ENCODE data around the gene TRPV2.

The TRPV2 gene

DNA sequence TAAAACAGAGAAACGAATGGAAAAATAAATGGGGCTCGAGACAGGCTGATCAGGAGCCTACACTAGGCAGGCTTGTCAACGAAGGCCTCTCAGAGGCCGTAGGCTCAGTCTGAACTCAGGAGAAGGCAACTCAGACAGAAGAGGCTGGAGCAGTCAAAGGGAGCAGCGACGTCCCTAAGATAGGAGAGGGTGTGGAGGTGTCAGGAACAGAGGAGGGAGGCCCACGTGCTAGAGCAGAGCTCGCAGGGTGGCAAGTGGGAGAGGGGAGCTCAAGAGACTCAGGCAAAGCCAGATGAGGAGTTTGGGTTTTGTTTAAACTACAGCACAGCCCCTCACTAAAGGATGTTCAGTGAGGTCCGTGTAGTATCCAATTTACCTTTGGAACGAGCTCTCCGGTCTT is 43.9 kb downstream of the TRPV2 start:
- no peak for DNase-seq (ENCODE audit: low read depth)

DNA sequence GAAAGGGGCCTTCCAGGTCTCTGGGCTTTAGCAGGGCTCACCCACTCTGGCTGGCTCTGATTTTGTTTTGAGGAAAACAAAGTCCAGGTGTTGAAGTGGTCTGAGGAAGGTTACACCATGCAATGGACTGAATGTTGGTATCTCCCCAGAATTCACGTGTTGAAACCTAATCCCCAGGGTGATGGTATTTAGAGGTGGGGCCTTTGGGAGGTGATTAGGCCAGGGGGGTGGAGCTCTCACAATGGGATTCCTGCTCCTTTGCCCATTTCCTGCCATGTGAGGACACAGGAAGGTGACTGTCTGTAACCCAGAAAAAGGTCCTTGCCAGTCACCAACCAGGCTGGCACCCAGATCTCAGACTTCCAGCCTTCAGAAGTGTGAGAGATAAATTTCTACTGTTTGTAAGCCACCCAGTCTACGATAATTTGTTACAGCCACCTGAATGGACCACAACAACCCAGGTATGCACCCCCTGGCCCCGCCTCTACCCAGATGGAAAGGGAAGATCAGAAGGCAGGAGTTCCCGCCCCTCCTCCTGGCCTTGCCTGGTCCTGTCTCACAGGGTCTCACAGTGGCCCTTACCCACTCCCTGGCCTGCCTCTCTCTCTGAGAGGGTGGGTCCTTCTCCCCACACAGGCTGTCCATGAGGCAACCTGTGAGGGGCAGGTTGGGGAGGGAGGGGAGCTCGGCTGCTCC is 44.6 kb downstream of the TRPV2 start:
- no peak for DNase-seq (ENCODE audit: low read depth)

DNA sequence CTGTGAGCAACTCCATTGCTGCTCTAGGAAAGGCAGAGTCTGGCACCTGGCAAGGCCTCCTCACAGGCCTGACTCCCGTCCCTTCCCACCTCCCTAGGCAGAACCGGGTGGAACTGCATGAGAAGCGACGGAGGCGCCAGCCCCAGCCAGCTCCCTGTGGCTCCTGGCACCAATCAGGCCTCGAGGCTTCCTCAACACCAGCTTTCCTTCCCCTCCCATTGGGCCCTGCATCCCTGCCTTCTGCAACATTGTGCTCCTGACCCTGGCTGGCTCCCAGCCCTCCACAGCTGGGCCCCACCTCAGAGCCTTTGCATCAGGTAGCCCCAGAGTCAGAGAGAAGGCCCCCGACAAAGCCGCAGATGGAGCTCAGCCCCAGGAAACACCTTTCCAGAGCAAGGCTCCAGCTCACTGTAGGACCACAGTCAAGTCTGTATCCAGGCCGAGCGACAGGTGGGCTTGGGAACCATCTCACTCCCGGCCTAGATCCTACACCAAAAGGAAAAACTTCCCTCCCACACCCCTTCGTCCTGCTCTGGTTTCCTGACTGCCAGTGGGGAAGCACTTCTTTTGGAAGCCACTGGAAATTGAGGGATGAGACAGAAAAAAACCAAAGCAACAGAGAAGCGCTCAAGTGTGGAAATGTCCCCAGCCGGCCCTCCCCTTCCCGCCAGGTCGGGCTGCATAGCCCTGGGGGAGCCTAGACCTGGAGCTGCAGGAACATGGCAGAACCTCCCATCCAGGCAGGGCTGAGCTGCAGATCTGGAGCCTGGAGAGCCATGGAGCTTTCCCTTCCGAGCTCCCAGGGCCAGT is 45.6 kb downstream of the TRPV2 start:
- DNase-seq (ENCODE audit: low read depth) = no peak

DNA sequence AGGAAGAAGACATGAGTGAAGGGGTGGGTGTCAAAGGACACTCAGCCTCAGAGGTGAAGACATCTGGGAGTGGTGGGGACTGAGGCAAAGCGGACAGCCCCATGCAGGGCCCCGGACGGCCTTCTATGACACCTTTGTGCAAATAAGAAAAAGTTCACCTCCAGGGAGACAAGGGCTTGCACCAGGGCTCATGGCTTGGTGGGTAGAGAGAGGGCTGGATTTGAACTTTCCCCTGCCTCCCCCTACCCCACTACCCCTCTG is 46.2 kb downstream of the TRPV2 start:
- no peak for DNase-seq (ENCODE audit: low read depth)

DNA sequence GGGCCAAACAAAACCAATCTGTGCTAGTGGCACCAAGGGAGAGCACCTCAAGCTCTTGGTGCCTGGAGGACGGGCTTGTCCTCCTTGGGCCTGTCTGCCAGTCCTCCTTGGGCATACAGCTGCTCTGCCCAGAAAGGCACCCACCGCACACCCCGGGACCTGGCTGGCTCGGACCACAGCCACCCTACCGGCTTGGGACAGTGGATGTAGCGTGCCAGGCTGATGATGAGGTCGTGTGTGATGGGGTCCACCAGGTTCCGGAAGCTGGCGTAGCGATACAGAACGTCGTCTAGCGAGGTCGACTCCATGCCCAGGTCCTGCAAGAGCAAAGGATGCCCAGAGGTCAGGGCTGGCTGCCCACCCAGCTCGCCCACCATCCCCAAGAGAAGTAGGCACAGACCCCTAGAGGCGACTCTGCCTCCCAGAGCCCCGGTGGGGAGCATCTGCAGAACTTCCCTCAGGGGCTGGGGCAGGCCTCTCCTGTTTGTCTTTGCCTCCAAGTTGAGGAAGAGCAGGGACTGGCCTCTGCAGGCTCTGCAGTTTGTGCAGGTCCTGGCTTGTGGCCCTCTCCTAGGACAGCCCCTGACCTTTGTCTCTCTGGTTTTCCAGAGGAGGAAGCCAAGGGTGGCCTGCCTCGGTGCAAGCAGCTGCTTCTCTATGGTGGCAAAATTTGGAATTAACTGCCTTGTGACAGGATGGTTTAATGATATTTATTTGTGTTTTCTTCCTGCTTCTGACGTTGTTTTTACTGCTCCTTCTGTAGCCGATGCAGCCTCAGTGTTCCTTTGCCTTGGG is 46.9 kb downstream of the TRPV2 start:
- DNase-seq (ENCODE audit: low read depth) = no peak

DNA sequence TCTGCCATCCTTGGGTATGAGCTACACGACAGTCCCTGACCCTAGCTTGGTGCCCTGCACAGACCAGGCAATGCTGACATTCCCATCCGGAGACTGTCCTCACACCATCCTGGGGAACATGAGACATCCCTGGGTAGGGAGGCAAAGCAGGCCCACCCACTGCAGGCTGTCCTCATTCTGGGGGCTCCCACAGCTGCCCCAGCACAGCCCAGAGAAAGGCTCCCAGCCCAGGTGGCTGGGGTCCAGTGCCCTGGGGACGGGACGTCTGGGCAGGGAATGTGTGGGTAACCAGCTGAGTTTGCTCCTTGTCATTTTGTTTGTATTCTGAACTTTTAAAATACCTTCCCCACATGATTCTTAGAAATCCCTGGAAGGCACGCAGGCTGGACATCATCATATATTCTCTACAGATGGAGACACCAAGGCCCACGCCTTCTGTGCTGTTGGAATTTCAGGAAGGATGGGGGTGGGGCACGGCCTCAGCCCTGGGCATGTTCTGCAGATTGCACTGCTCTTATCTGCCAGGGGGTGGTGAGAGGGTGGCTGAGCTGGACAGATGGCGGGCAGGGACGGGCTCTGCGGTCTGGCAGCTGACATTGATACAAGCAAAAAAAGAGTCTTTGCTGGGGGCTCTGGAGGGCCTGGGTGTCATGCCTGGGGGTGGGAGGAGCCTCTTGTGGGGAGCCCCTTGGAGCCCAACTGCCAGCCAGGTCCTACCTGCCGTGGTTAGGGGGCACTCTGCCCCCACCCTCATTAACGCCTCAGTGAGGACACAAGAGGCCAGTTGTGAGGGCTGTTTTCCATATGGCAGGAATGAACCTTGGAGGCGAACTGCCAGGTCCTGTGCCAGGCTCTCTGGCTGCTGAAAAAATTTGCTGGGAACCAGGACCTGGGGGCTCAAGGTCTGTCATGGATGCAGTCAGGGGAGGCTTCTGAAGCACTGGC is 48.3 kb downstream of the TRPV2 start:
- no peak for DNase-seq (ENCODE audit: low read depth)

DNA sequence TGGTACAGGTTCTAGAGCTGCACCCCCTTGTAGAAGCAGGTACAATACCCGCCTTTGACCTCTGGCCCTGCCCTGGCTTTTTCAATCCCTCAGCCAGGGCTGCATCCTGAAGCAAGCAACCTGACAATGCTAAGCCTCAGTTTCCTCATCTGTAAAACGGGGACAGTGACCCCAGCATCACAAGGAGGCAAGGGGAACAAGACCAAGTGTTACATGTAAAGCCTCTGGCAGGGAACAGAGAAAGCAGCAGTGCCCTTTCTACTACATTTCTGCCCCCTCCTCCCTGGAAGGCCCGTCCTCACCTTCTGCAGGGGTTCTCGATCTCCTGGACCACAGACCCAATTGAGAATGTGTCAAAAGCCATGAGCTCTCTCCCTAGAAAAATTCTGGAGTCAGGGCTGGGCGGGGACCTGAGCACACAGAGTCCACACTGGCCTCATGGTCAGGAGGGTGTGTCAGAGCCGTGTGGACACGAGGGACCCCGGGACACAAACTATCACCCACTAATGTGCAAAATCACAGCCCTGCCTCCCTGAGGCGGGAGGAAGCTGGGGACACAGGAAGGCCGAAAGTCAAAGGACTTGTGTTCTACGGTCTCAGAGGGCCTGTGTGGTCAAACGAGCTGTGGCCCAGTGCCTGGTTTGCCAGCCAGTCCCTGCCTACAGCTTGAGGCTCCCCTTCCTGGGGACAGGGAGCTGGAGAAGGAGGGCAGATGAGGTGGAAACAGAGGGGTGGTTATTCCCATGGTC is 49.1 kb downstream of the TRPV2 start:
- no peak for DNase-seq (ENCODE audit: low read depth)

DNA sequence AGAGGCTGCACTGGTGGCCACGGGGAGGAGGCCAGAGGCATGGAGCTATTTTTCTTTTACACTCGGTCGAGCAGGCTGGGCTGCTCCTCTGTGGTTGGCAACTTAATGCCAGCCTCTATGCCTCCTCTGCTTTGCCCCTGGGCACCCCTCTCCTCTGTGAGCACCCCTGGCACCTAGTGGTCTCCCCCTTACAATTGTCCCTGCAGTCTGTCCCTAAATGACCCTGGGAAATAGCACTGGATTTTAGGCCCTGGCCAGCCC is 49.6 kb downstream of the TRPV2 start:
- DNase-seq (ENCODE audit: low read depth) = no peak

DNA sequence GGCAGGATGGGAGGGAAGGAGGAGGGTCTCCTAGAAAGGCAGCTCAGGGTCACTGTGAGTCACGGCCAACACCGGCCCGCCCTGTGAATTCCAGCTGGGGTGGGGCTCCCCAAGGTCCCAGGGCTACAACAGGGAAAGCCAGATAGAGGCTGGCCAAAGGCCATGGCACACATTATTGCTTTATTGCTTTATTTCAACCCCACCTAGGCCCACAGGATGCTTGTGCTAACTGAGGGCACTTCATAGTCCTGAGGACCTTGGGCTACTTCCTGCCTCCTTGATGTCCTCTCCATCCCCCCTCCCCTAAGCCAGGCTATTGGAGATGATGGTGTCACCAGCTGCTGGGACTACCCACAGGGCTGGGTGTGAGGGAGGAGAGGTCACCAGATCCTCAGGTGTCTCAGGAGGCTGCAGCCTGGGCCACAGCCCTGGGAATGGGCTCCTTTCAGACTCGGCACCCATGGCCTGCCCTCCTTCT is 50.5 kb downstream of the TRPV2 start:
- no peak for DNase-seq (ENCODE audit: low read depth)

DNA sequence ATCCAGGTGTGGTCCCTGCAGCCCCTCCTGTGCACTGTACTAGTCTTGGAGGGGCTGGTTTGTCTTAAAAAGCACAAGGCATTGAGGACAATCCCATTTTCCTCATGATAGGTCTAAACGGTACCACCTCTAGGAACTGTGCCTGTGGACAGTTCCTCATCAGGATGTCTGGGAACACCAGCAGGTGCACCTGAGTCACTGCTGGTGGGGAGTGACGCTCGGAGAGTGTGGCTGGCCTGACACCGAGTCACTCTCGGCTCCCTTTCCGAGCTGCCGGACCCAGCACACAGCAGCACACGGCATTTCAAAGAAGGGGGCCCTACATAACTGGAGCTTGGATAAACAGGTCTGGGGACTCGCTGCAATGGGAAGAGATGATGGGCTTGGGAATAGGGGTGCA is 51.0 kb downstream of the TRPV2 start:
- no peak for DNase-seq (ENCODE audit: low read depth)

DNA sequence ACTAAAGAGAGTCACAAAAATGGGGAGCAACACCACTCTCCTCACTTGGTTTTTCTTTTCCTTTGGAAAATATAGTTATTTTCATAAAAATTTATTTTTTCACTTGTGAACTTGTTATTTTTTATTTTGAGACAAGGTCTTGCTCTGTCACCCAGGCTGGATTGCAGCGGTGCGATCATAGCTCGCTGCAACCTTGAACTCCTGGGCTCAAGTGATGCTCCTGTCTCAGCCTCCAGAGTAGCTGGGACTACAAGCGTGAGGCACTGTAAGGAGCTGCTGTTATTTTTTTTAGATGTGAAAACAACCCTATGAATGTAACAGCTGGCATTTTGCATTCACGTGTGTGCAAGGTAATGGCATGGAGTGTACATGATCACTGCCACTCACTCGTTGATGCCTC is 51.7 kb downstream of the TRPV2 start:
- DNase-seq (ENCODE audit: low read depth) = no peak

DNA sequence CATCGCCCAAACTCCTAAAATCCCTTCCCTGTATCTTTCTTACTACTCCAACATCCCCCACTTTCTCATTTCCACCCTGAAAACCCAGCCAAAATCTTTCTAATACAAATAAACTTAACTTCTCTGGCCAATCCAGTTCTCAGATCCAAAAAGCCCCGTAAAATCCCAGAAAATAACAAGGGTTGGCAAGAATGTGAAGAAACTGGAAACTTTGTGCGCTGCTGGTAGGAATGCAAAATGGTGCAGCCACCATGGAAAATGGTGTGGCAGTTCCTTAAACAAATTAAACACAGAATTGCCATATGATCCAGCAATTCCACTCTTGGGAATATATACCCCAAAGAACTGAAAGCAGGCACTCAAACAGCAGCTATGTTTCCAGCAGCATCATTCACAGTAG is 52.5 kb downstream of the TRPV2 start:
- no peak for DNase-seq (ENCODE audit: low read depth)

DNA sequence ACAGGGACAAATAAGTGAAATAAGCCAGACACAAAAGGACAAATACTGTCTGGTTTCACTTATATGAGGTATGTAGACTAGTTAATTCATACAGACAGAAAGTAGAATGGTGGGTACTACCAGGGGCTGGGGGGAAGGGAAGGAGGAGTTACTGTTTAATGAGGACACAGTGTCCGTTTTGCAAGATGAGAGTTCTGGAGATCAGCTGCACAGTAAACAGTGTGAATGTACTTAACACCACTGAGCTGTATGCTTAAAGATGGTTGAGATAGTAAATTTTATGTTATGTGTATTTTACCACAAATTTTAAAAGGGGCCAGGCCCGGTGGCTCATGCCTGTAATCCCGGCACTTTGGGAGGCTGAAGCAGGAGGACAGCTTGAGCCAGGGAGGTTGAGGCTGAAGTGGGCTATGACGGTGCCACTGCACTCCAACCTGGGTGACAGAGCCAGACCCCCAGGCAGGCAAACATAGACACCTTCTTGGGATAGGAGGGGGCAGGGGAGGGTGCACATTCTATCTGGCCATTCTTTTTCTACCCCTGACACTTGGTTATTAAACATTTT is 53.1 kb downstream of the TRPV2 start:
- DNase-seq (ENCODE audit: low read depth) = no peak

DNA sequence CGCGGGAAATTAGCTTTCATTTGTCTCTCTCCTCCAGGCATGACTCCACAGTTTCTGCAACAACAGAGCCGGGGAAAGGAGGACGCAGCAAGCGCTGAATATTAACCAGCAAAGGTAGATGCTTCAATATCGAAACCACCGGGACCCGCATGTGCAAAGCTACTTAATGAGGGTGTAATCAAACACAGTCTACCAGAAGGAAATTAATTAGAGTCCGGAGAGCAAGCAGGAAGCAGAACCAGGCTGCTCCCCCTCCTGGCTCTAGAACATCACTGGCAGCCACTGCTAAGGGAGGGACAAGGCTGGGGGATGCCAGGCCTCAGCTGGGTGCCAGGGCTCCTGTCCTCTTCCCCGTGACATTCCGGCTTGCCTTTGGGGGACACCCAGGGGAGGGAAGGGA is 54.9 kb downstream of the TRPV2 start:
- DNase-seq (ENCODE audit: low read depth) = no peak

DNA sequence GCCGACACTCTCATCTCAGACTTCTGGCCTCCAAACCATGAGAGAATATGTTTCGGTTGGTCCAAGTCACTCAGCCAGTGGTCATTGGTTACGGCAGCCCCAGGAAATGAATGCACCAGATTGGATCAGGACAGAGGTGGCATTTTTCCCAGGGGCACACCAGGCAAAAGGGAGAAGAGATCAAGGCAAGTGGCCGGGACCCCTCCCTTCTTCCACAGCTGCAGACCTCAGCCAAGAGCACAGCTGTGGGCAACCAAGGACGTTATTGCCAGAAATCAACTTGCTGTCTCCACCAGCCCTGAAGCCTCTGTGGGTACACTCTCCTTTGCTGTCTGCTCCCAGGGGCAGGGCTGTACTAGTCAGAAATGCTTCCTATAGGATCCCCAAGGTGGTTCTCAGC is 55.9 kb downstream of the TRPV2 start:
- DNase-seq (ENCODE audit: low read depth) = no peak

DNA sequence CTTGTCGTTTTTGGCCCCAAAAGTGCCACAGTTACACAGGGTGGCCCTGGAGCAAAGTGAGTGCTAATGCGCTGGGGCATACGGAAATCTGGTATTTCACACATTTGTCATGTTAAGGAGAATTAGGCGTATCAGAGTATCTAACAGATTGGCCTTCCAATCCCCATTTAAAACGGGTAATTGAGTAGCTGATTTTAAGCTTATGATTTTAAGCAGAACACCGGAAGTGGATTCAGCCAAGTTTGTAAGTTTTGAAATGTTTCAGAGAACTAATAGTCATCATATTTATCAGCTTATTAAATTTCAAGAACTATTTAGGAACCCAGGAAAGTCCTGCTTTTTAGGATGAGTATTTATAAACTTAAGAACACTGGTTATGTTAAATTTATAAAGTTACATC is 57.2 kb downstream of the TRPV2 start:
- DNase-seq (ENCODE audit: low read depth) = no peak

DNA sequence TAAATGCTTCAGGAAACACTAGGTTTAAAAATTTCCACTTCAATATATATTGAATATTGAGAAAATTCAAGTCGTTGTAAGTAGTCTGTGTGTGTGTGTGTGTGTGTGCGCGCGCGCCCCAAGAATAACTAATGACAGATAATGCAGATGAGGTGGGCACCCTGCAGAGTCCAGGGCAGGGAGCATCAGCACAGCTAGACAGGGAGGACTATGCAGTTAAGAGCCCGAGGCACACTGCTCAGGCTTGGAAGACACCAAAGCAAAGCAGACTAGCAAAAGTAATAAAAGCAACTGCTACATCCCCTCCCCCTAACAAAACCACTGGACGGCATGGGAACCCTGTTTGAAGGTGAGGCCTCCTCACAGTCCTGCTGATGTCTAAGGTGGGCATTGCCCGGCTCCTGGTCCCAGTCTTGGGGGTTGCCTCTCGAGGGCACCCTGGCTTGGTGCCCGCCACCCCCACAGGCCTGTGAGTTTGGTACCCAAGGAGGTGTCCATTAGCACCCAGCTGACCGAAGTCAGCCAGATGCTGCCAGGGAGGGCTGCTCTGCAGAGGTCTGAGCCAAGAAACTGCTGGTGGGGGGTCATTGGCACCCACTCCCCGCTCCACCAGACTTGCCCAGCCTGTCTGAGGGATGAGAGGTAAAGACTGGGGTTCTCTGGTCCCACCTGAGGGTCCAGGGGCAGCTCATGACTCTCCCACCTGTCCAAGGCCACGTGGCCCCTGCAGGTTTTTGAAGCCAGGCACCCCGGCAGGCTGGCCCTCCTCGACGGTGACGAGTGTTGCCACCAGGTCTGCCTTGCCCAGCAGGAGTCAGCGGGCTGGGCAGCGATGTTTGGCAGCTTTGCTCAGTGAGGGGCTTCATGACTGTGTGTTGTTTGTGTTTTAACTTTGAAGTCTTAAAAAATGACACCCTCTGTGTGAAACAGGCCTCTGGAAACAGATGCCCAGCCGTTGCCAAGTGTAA is 58.0 kb downstream of the TRPV2 start:
- DNase-seq (ENCODE audit: low read depth) = no peak

DNA sequence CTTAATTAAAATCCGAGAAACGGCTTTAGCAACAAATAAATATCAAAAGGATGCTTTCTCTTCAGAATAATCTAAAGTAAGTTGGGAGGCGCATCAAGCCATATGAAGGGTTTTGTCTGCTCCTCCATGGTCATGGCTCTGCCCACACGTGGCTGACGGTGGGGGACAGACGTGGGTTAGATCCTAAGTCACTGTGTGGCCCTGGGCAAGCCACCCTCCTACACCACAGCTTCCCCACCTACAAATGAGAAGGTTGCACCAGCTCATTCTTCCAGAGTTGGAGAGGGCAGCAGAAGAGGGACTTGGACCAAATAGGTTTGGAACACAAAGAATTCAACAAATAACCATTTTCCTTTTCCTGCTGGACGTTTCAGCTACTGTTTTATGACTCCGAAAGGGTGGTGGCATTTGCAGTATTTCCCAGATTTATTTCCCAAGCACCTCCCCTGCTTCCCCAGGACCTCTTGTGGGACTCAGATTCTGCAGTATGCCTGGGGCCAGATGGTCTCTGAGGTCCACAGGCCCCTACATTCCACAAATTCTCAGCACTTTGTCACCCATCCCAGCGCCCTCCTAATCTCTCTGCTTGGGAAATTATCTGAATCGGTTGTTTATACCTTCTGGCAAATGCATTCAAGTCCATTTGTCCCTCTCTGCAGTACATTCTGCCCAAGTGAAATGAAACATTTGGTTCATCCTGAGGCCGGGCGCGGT is 58.8 kb downstream of the TRPV2 start:
- DNase-seq (ENCODE audit: low read depth) = no peak

DNA sequence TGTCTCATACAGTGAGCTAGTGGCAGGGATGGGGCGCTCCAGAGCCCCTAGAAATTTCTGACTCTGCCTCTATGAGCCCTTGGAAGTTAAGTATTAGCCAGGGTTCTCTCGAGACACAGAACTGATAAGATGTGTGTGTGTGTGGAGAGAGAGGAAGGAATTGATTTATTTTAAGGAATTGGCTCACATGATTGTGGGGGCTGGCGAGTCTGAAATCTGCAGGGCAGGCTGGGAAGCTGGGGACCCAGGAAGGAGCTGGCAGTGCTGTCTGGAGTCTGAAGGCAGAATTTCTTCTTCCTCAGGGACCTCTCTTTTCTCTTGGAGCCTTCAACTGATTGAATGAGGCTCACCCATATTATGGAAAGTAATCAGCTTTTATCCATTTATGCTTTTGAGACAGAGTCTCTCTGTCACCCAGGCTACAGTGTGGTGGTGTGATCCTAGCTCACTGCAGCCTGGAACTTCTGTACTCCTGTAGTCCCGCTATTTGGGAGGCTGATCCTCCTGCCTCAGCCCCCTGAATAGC is 59.9 kb downstream of the TRPV2 start:
- DNase-seq (ENCODE audit: low read depth) = no peak
